Progenitor cell of endocrine pancreas (in vitro differentiated cells): ENCODE measurements around the gene CPNE7. TPM values are rescaled to one million over a fixed set of nuclear protein-coding genes. Genes with fewer than 3 reads are reported as not detected.

Source experiments
- DNase-seq: peaks from one replicate; pipeline ENCODE4 v3.0.0; 2021; ENCODE audit warnings: low spot score; ENCODE audit not compliant: unreplicated experiment
- H3K27ac Mint-ChIP-seq: 2 replicates; pipeline ENCODE4 v1.8.0; 2021; ENCODE audit warnings: mild to moderate bottlenecking, moderate library complexity, mixed read lengths
- H3K27me3 Mint-ChIP-seq: 2 replicates; pipeline ENCODE4 v1.8.0; 2021; ENCODE audit warnings: mixed read lengths
- H3K36me3 Mint-ChIP-seq: 2 replicates; pipeline ENCODE4 v1.8.0; 2022; ENCODE audit warnings: mixed read lengths; ENCODE audit not compliant: insufficient read depth
- H3K4me1 Mint-ChIP-seq: 2 replicates; pipeline ENCODE4 v1.8.0; 2021; ENCODE audit warnings: low read depth, mixed read lengths
- H3K4me3 Mint-ChIP-seq: 2 replicates; pipeline ENCODE4 v1.8.0; 2021; ENCODE audit warnings: low read depth, mild to moderate bottlenecking, moderate library complexity, mixed read lengths
- H3K9me3 Mint-ChIP-seq: 2 replicates; pipeline ENCODE4 v1.8.0; 2021; ENCODE audit warnings: low read depth, mixed read lengths
- CTCF ChIP-seq: fragments of 200-600 bp; sonication (generic); IDR thresholded peaks from one replicate; pipeline ENCODE4 v1.5.0; 2021; ENCODE audit warnings: antibody characterized with exemption, mild to moderate bottlenecking; ENCODE audit not compliant: unreplicated experiment
- total RNA-seq: library from RNA; stranded (reverse); gene quantifications from 2 replicates; pipeline ENCODE4 v1.2.1, GENCODE V29; 2021

CPNE7 gene
- total RNA-seq, 1 donor from 2014 or later = 0.41 TPM

- Mint-ChIP-seq H3K36me3 (peaks cover 6% of the 10 kb centered on the region), H3K9me3 (no peaks in the 10 kb centered on the region), H3K27me3 (no peaks in the 10 kb centered on the region), H3K4me1 (peaks cover 6% of the 10 kb centered on the region), H3K27ac (no peak overlapping the region), H3K4me3 (no peak overlapping the region)
- no peak for DNase-seq
- TF ChIP-seq CTCF = no peak
Observed at GRCh38 chr16:89642574-89642973, 67.0 kb downstream of the CPNE7 start.

- no peak for TF ChIP-seq CTCF
- H3K27me3 Mint-ChIP-seq = no peaks in the 10 kb centered on the region
- H3K36me3 Mint-ChIP-seq = peaks cover 6% of the 10 kb centered on the region
- H3K9me3 Mint-ChIP-seq = no peaks in the 10 kb centered on the region
- no peak for DNase-seq
- no peak overlapping the region for H3K27ac Mint-ChIP-seq
- H3K4me1 Mint-ChIP-seq = peaks cover 6% of the 10 kb centered on the region
- no peak overlapping the region for H3K4me3 Mint-ChIP-seq
Observed at GRCh38 chr16:89643769-89644300, 68.3 kb downstream of the CPNE7 start.

- H3K27me3 Mint-ChIP-seq = no peaks in the 10 kb centered on the region
- peaks cover 9% of the 10 kb centered on the region for H3K36me3 Mint-ChIP-seq
- no peak for DNase-seq
- H3K4me1 Mint-ChIP-seq = peaks cover 6% of the 10 kb centered on the region
- no peaks in the 10 kb centered on the region for H3K9me3 Mint-ChIP-seq
- H3K4me3 Mint-ChIP-seq = no peak overlapping the region
- no peak overlapping the region for H3K27ac Mint-ChIP-seq
- no peak for TF ChIP-seq CTCF
Observed at GRCh38 chr16:89645122-89645521, 69.6 kb downstream of the CPNE7 start.

- Mint-ChIP-seq H3K4me1 (no peaks in the 10 kb centered on the region), H3K4me3 (no peak overlapping the region), H3K9me3 (no peaks in the 10 kb centered on the region), H3K27me3 (no peaks in the 10 kb centered on the region), H3K27ac (no peak overlapping the region), H3K36me3 (peaks cover 11% of the 10 kb centered on the region)
- TF ChIP-seq CTCF = no peak
- DNase-seq = no peak
Observed at GRCh38 chr16:89646270-89646669, 70.7 kb downstream of the CPNE7 start.

Other genes starting within 250 kb of the CPNE7 start
- 178 and 183 TPM in 2 replicates for gene ANKRD11, start 85.2 kb upstream of the CPNE7 start, total RNA-seq
- 183 and 184 TPM in 2 replicates for gene SPG7, start 67.4 kb upstream of the CPNE7 start, total RNA-seq
- gene RPL13, start 15.1 kb upstream of the CPNE7 start, total RNA-seq = 1,643 and 1,699 TPM in 2 replicates
- 29.6 and 36.3 TPM in 2 replicates for gene DPEP1, start 37.9 kb downstream of the CPNE7 start, total RNA-seq
- 96.5 and 105 TPM in 2 replicates for gene CHMP1A, start 82.0 kb downstream of the CPNE7 start, total RNA-seq
- gene SPATA33, start 82.1 kb downstream of the CPNE7 start, total RNA-seq = 33.4 and 38.4 TPM in 2 replicates
- 183 and 192 TPM in 2 replicates for gene CDK10, start 110.9 kb downstream of the CPNE7 start, total RNA-seq
- 14.0 and 15.5 TPM in 2 replicates for gene SPATA2L, start 125.9 kb downstream of the CPNE7 start, total RNA-seq
- 17.4 and 17.9 TPM in 2 replicates for gene VPS9D1, start 145.1 kb downstream of the CPNE7 start, total RNA-seq
- gene ZNF276, start 145.8 kb downstream of the CPNE7 start, total RNA-seq = 22.5 and 25.0 TPM in 2 replicates
- 74.5 and 81.6 TPM in 2 replicates for gene FANCA, start 240.9 kb downstream of the CPNE7 start, total RNA-seq